ENCODE measurements around the gene GAREM1. TPM values are rescaled to one million over a fixed set of nuclear protein-coding genes. Genes with fewer than 3 reads are reported as not detected.
A peak's percentile ranks its signal among the peaks of the same experiment; 100 is the strongest.

The GAREM1 gene
- total and polyA plus RNA-seq, 2 donors from 2014 or later, result 7.0 to 47.0 TPM

DNA sequence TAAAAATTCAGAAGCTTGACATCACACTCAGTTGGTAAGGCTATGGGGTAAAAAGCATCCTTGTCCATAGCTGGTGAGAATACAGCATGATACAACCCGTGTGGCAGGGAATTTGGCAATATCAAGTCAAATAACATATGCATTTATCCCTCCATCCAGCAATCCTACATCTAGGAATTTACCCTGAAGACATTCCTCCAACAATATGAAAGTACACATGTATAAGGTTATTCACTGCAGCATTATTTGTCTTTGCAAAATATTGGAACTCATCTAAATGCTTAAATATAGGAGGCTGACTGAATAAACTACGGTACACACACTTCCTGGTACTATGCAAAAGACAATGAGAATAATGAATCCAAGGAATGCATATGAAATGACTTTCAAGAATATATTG lies 179.9 kb downstream of the GAREM1 start:
- TF ChIP-seq, protein P1, sequence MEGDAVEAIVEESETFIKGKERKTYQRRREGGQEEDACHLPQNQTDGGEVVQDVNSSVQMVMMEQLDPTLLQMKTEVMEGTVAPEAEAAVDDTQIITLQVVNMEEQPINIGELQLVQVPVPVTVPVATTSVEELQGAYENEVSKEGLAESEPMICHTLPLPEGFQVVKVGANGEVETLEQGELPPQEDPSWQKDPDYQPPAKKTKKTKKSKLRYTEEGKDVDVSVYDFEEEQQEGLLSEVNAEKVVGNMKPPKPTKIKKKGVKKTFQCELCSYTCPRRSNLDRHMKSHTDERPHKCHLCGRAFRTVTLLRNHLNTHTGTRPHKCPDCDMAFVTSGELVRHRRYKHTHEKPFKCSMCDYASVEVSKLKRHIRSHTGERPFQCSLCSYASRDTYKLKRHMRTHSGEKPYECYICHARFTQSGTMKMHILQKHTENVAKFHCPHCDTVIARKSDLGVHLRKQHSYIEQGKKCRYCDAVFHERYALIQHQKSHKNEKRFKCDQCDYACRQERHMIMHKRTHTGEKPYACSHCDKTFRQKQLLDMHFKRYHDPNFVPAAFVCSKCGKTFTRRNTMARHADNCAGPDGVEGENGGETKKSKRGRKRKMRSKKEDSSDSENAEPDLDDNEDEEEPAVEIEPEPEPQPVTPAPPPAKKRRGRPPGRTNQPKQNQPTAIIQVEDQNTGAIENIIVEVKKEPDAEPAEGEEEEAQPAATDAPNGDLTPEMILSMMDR (IDR thresholded peaks at IDR 0.05; ENCODE audit: borderline replicate concordance, extremely low read depth, insufficient read depth), result no peak
- Histone ChIP-seq H3K4me1 (ENCODE audit: control insufficient read depth in 2 of 3, insufficient read depth in 2 of 3, low read depth in 1 of 3, low read length in 3 of 3) (no peaks in the 10 kb centered on the region), H3K9ac (ENCODE audit: low read length in 3 of 3) (no peak overlapping the region), H3K9me3 (ENCODE audit: control insufficient read depth in 2 of 3, insufficient read depth in 1 of 3, low read length in 3 of 3) (no peaks in the 10 kb centered on the region), H3K4me3 (ENCODE audit: low read length in 3 of 3) (no peak overlapping the region), H3K36me3 (ENCODE audit: control insufficient read depth in 2 of 3, insufficient read depth in 3 of 3, low read length in 3 of 3) (peaks cover 0 to 16% (median 8%) of the 10 kb centered on the region in 3 donors), H3K27me3 (ENCODE audit: control insufficient read depth, insufficient read depth, low read length) (no peaks in the 10 kb centered on the region), H3K27ac (ENCODE audit: low read depth in 2 of 2, low read length in 2 of 2) (no peak overlapping the region)
- FAIRE-seq (no peak), DNase-seq (no peak)
- intact Hi-C loops (cut with DNase I), result no loop called here

DNA sequence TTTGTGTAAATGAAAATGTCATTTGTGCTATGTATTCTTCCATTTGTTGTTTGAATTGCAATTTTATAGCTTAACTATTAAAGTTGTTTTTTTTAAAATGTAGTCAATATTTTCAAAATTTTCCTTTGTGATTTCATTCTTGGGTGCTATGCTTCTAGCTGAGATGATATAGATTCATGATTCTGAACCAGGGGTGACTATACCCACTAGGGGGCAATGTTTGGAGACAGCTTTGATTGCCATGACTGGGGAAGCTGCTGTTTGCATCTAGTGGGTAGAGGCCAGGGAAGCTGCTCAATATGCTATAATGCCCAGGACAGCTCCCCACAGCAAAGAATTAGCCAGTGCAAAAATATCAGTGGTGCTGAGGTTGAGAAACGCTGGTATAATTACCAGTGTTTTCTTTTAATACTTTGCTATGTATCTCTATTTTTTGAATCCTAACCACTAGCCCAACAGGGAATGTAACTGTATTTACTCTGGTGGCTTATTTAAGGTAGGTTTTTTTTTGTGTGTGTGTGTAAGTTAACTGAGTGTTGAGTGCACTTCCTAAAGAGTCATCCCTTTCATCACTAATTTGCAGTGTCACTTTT lies 181.1 kb downstream of the GAREM1 start:
- Histone ChIP-seq H3K4me1 (ENCODE audit: control insufficient read depth in 2 of 3, insufficient read depth in 2 of 3, low read depth in 1 of 3, low read length in 3 of 3) (no peaks in the 10 kb centered on the region), H3K9me3 (ENCODE audit: control insufficient read depth in 2 of 3, insufficient read depth in 1 of 3, low read length in 3 of 3) (no peaks in the 10 kb centered on the region), H3K27ac (ENCODE audit: low read depth in 2 of 2, low read length in 2 of 2) (no peak overlapping the region), H3K9ac (ENCODE audit: low read length in 3 of 3) (no peak overlapping the region), H3K27me3 (ENCODE audit: control insufficient read depth, insufficient read depth, low read length) (no peaks in the 10 kb centered on the region), H3K36me3 (ENCODE audit: control insufficient read depth in 2 of 3, insufficient read depth in 3 of 3, low read length in 3 of 3) (peaks cover 0 to 16% (median 8%) of the 10 kb centered on the region in 3 donors), H3K4me3 (ENCODE audit: low read length in 3 of 3) (no peak overlapping the region)
- intact Hi-C loops (cut with DNase I), result no loop called here
- FAIRE-seq, result peak; percentile 80
- TF ChIP-seq, protein P1 (IDR thresholded peaks at IDR 0.05; ENCODE audit: borderline replicate concordance, extremely low read depth, insufficient read depth), result peak; percentile 55
- peak in 3 of 5 donors; percentile 39 to 75 (median 58) for DNase-seq

DNA sequence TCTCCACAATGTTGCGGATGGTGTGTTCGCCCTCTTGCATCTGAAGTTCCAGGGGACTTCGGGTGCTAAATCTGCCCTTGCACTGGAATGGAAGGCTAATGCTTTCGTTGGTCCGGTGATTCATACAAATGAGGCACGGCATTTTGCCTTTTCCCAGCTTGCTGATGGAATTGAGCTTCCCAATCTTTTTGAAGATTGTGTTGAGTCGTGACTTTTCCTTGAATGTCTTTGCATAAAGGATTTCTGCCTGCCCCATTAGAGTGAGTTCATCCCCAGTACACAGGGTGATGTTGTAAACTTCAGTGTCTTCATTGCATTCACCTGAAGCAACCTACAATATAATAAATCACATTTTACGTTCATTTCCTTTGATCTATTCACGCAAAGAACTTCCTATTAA lies 182.8 kb downstream of the GAREM1 start:
- no peak overlapping the region for H3K27ac ChIP-seq (ENCODE audit: low read depth in 2 of 2, low read length in 2 of 2)
- H3K36me3 ChIP-seq (ENCODE audit: control insufficient read depth in 2 of 3, insufficient read depth in 3 of 3, low read length in 3 of 3), result peaks cover 0 to 16% (median 8%) of the 10 kb centered on the region in 3 donors
- no peaks in the 10 kb centered on the region for H3K4me1 ChIP-seq (ENCODE audit: control insufficient read depth in 2 of 3, insufficient read depth in 2 of 3, low read depth in 1 of 3, low read length in 3 of 3)
- H3K9ac ChIP-seq (ENCODE audit: low read length in 3 of 3), result no peak overlapping the region
- FAIRE-seq (no peak), DNase-seq (no peak)
- intact Hi-C loops (cut with DNase I), result no loop called here
- no peak overlapping the region for H3K4me3 ChIP-seq (ENCODE audit: low read length in 3 of 3)
- TF ChIP-seq, protein P1 (IDR thresholded peaks at IDR 0.05; ENCODE audit: borderline replicate concordance, extremely low read depth, insufficient read depth), result no peak
- no peaks in the 10 kb centered on the region for H3K9me3 ChIP-seq (ENCODE audit: control insufficient read depth in 2 of 3, insufficient read depth in 1 of 3, low read length in 3 of 3)
- H3K27me3 ChIP-seq (ENCODE audit: control insufficient read depth, insufficient read depth, low read length), result no peaks in the 10 kb centered on the region

DNA sequence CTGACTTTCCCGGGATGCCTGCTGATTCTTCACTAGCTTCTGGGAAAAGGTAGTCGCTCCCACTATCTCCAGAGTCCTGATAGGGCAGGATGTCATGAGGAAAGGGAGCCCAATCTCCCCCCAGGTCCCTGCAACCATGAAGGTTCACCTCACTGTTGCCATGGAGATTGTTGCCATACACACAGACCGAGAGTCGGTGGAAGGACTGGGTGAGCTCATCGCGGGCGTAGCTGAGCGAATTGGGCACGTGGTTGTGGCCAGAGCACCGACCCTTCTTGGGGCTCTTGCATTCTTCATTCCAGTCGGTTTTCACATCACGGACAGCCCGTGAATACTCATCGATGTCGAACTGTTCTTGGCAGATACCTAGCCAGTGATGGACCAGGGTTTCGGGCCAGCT lies 183.4 kb downstream of the GAREM1 start:
- intact Hi-C loops (cut with DNase I), result no loop called here
- H3K27me3 ChIP-seq (ENCODE audit: control insufficient read depth, insufficient read depth, low read length), result no peaks in the 10 kb centered on the region

More for the DNA sequence above, 183.4 kb downstream of the GAREM1 start:
- H3K9me3 ChIP-seq (ENCODE audit: control insufficient read depth in 2 of 3, insufficient read depth in 1 of 3, low read length in 3 of 3), result no peaks in the 10 kb centered on the region
- no peak overlapping the region for H3K9ac ChIP-seq (ENCODE audit: low read length in 3 of 3)
- TF ChIP-seq, protein P1 (IDR thresholded peaks at IDR 0.05; ENCODE audit: borderline replicate concordance, extremely low read depth, insufficient read depth), result no peak
- H3K4me3 ChIP-seq (ENCODE audit: low read length in 3 of 3), result no peak overlapping the region
- no peaks in the 10 kb centered on the region for H3K4me1 ChIP-seq (ENCODE audit: control insufficient read depth in 2 of 3, insufficient read depth in 2 of 3, low read depth in 1 of 3, low read length in 3 of 3)
- H3K27ac ChIP-seq (ENCODE audit: low read depth in 2 of 2, low read length in 2 of 2), result no peak overlapping the region
- FAIRE-seq (no peak), DNase-seq (no peak)
- H3K36me3 ChIP-seq (ENCODE audit: control insufficient read depth in 2 of 3, insufficient read depth in 3 of 3, low read length in 3 of 3), result peaks cover 0 to 16% (median 8%) of the 10 kb centered on the region in 3 donors

Data from kidney (tissue), 14 donors.